DOHH2 (cell line): Measurements from ENCODE around the gene WDR91.
"Not testable (repeated sequence)": the region's sequence is repeated elsewhere in the genome, so short reads cannot be mapped to it uniquely, and the experiment has no call there.

Source experiments
- H3F3A ChIP-seq: fragments of 200-600 bp; sonication (generic), shearing (Covaris generic); 2 replicates; pipeline ENCODE4 v1.6.0; 2016; ENCODE audit warnings: antibody characterized with exemption, mild to moderate bottlenecking; ENCODE audit not compliant: control insufficient read depth, insufficient read depth
- H3K27ac ChIP-seq: fragments of 200-600 bp; sonication (generic); 2 replicates; pipeline ENCODE4 v1.5.1; 2014; ENCODE audit warnings: low read depth, mild to moderate bottlenecking, low read length, moderate library complexity
- H3K27me3 ChIP-seq: fragments of 200-600 bp; sonication (generic); 2 replicates; pipeline ENCODE4 v1.6.1; 2014; ENCODE audit warnings: mild to moderate bottlenecking, low read length, mixed read lengths; ENCODE audit not compliant: control insufficient read depth
- H3K36me3 ChIP-seq: fragments of 200-600 bp; sonication (generic); 2 replicates; pipeline ENCODE4 v1.6.1; 2014; ENCODE audit warnings: mild to moderate bottlenecking, low read length, moderate library complexity, mixed read lengths; ENCODE audit not compliant: control insufficient read depth
- H3K4me1 ChIP-seq: fragments of 200-600 bp; sonication (generic); 2 replicates; pipeline ENCODE4 v1.6.1; 2014; ENCODE audit warnings: mild to moderate bottlenecking, low read length, mixed read lengths; ENCODE audit not compliant: control insufficient read depth
- H3K4me2 ChIP-seq: fragments of 200-600 bp; sonication (generic); 2 replicates; pipeline ENCODE4 v1.6.0; 2014; ENCODE audit warnings: mild to moderate bottlenecking, low read length, moderate library complexity
- H3K4me3 ChIP-seq: fragments of 200-600 bp; sonication (generic); 2 replicates; pipeline ENCODE4 v1.5.1; 2014; ENCODE audit warnings: mild to moderate bottlenecking, low read length, mixed read lengths
- H3K79me2 ChIP-seq: fragments of 200-600 bp; sonication (generic); 2 replicates; pipeline ENCODE4 v1.6.1; 2014; ENCODE audit warnings: mild to moderate bottlenecking, low read length, mixed read lengths; ENCODE audit not compliant: control insufficient read depth
- H3K9me2 ChIP-seq: fragments of 200-600 bp; sonication (generic); replicated peaks from 2 replicates; pipeline ENCODE4 v1.6.1; 2014; ENCODE audit warnings: mild to moderate bottlenecking, low read length, mixed read lengths; ENCODE audit not compliant: control insufficient read depth
- H3K9me3 ChIP-seq: fragments of 200-600 bp; sonication (generic); 2 replicates; pipeline ENCODE4 v1.6.1; 2014; ENCODE audit warnings: antibody characterized with exemption, low read length, mixed read lengths; ENCODE audit not compliant: control insufficient read depth, insufficient read depth
- H4K20me1 ChIP-seq: fragments of 200-600 bp; sonication (generic); 2 replicates; pipeline ENCODE4 v1.6.0; 2014; ENCODE audit warnings: low read depth, mild to moderate bottlenecking, antibody characterized with exemption, low read length, moderate library complexity; ENCODE audit not compliant: control insufficient read depth, insufficient read depth
- CTCF ChIP-seq: fragments of 200-600 bp; sonication (generic); IDR thresholded peaks from one replicate; pipeline ENCODE4 v1.5.1; 2014; ENCODE audit warnings: antibody characterized with exemption, mild to moderate bottlenecking, low read depth, low read length; ENCODE audit not compliant: poor library complexity, severe bottlenecking
- EZH2phosphoT487 ChIP-seq: fragments of 200-600 bp; sonication (generic); IDR thresholded peaks from 2 replicates; pipeline ENCODE4 v1.6.1; 2017; ENCODE audit warnings: borderline replicate concordance, mild to moderate bottlenecking, antibody characterized with exemption, low read length, moderate library complexity, mixed read lengths

The WDR91 gene

GRCh38 chr7:135236727-135237126 lies 25.4 kb upstream of the WDR91 start:
- Histone ChIP-seq H3K4me2 (no peak overlapping the region), H3K9me2 (no peaks in the 10 kb centered on the region), H3K27ac (no peak overlapping the region), H3K79me2 (no peaks in the 10 kb centered on the region), H3K4me3 (no peak overlapping the region), H4K20me1 (no peaks in the 10 kb centered on the region), H3K4me1 (no peaks in the 10 kb centered on the region), H3F3A (no peaks in the 10 kb centered on the region), H3K36me3 (no peaks in the 10 kb centered on the region), H3K9me3 (no peaks in the 10 kb centered on the region), H3K27me3 (no peaks in the 10 kb centered on the region)
- no peak for TF ChIP-seq CTCF
- no peak for TF ChIP-seq EZH2phosphoT487

DNA sequence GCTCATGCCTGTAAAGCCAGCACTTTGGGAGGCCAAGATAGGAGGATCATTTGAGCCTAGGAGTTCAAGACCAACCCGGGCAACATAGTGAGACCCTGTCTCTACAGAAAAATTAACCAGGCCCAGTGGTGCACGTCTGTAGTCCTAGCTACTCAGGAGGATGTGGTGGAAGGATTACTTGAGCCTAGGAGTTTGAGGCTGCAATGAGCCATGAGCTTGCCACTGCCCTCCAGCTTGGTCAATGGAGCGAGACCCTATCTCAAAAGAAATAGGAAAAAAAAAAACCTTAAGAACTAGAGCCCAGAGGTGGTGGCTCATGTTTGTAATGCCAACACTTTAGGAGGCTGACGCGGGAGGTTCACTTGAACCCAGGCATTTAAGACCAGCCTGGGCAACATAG lies 24.5 kb upstream of the WDR91 start:
- H4K20me1 ChIP-seq: no peaks in the 10 kb centered on the region
- no peaks in the 10 kb centered on the region for H3K36me3 ChIP-seq
- no peak overlapping the region for H3K4me3 ChIP-seq
- no peaks in the 10 kb centered on the region for H3K9me3 ChIP-seq
- no peaks in the 10 kb centered on the region for H3K9me2 ChIP-seq
- no peak overlapping the region for H3K4me2 ChIP-seq
- TF ChIP-seq CTCF (no peak), EZH2phosphoT487 (no peak)
- H3K79me2 ChIP-seq: no peaks in the 10 kb centered on the region
- H3K27ac ChIP-seq: no peak overlapping the region
- no peaks in the 10 kb centered on the region for H3F3A ChIP-seq
- no peaks in the 10 kb centered on the region for H3K27me3 ChIP-seq
- H3K4me1 ChIP-seq: no peaks in the 10 kb centered on the region

- TF ChIP-seq CTCF (no peak), EZH2phosphoT487 (no peak)
- no peaks in the 10 kb centered on the region for H3K36me3 ChIP-seq
- no peaks in the 10 kb centered on the region for H3F3A ChIP-seq
- H3K4me1 ChIP-seq: no peaks in the 10 kb centered on the region
- H3K27ac ChIP-seq: no peak overlapping the region
- H4K20me1 ChIP-seq: no peaks in the 10 kb centered on the region
- H3K9me2 ChIP-seq: no peaks in the 10 kb centered on the region
- no peak overlapping the region for H3K4me3 ChIP-seq
- H3K27me3 ChIP-seq: no peaks in the 10 kb centered on the region
- no peaks in the 10 kb centered on the region for H3K9me3 ChIP-seq
- no peak overlapping the region for H3K4me2 ChIP-seq
- H3K79me2 ChIP-seq: no peaks in the 10 kb centered on the region
These were observed 23.4 kb upstream of the WDR91 start for GRCh38 chr7:135234727-135235126.

DNA sequence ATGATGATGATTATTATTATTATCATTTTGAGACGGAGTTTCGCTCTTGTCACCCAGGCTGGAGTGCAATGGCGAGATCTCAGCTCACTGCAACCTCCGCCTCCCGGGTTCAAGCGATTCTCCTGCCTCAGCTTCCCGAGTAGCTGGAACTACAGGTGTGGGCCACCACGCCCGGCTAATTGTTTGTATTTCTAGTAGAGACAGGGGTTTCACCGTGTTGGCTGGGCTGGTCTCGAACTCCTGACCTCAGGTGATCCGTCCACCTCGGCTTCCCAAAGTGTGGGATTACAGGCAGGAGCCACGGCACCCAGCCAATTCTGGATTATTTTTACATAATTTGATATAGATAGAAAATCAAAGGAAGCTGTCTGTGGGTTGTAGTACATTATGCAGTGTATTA lies 22.8 kb upstream of the WDR91 start:
- not testable (repeated sequence) for H3K4me1 ChIP-seq, H3K9me2 ChIP-seq, H3K36me3 ChIP-seq, H3K79me2 ChIP-seq, H4K20me1 ChIP-seq, H3F3A ChIP-seq, H3K4me3 ChIP-seq, H3K4me2 ChIP-seq, H3K27ac ChIP-seq, H3K27me3 ChIP-seq, H3K9me3 ChIP-seq
